A549 treated with CpdA at 1 μM for 4 hours (cell line): ENCODE data around the gene SLC12A3. TPM values are rescaled to one million over a fixed set of nuclear protein-coding genes. Genes with fewer than 3 reads are reported as not detected.

Experiments
- total RNA-seq: library from RNA; stranded (reverse); fragments of 200-300 nt; extraction: Qiagen RNA extraction; gene quantifications from 5 replicates; pipeline ENCODE4 v1.2.3, GENCODE V29; 2022; ENCODE audit warnings: low read depth

Gene SLC12A3, protein sequence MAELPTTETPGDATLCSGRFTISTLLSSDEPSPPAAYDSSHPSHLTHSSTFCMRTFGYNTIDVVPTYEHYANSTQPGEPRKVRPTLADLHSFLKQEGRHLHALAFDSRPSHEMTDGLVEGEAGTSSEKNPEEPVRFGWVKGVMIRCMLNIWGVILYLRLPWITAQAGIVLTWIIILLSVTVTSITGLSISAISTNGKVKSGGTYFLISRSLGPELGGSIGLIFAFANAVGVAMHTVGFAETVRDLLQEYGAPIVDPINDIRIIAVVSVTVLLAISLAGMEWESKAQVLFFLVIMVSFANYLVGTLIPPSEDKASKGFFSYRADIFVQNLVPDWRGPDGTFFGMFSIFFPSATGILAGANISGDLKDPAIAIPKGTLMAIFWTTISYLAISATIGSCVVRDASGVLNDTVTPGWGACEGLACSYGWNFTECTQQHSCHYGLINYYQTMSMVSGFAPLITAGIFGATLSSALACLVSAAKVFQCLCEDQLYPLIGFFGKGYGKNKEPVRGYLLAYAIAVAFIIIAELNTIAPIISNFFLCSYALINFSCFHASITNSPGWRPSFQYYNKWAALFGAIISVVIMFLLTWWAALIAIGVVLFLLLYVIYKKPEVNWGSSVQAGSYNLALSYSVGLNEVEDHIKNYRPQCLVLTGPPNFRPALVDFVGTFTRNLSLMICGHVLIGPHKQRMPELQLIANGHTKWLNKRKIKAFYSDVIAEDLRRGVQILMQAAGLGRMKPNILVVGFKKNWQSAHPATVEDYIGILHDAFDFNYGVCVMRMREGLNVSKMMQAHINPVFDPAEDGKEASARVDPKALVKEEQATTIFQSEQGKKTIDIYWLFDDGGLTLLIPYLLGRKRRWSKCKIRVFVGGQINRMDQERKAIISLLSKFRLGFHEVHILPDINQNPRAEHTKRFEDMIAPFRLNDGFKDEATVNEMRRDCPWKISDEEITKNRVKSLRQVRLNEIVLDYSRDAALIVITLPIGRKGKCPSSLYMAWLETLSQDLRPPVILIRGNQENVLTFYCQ
- not detected in 5 replicates for total RNA-seq

DNA sequence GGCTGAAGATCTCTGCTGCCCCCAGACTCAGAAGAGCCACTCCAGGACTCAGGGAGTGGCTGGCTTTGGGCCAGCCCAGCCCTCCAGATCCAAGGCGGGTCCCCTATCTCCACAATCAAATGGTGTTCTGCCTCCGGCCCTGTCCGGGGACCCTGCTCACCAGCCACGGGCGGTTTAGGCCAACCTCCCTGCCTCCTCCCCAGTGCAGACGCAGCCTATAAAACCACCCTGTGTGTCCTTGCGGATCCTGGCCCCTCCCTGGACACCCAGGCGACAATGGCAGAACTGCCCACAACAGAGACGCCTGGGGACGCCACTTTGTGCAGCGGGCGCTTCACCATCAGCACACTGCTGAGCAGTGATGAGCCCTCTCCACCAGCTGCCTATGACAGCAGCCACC lies at the start of gene SLC12A3:
SLC12A3 (plus strand) TSS at position 248 of the 400 bp plus-strand sequence; CDS start at position 277, 29 bp downstream.

DNA sequence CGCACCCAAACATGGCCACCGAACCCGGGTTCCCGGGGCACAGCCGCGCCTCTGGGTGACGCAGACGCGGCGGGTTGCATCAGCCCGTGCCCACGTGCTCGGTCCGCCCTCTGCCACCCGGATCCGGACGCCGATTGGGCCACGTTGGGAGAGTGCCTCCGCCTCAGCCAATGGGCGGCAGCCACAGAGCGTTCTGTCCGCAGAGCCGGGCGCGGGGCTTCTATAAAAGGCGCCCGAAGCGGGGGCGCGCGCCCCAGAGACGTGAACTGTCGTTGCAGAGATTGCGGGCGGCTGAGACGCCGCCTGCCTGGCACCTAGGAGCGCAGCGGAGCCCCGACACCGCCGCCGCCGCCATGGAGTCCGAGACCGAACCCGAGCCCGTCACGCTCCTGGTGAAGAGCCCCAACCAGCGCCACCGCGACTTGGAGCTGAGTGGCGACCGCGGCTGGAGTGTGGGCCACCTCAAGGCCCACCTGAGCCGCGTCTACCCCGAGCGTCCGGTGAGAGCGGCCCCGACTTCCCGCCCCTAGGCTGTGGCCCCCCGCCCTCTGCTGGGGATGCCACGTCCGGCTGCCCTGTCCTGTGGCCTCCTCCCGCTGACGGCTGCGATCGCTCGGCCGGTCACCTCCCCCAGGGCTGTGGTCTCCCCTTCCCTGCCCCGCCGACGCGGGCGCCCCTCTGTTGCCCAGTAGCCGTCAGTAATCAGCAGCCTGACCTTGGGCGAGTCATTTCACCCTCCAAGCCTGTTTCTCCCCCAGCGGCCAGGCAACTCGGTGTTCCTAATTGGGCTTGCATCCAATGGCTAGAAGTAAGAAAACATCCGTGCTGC lies 67.1 kb downstream of the SLC12A3 start, which contains the start of gene HERPUD1:
HERPUD1 (plus strand) TSS at position 251 of the 829 bp plus-strand sequence; CDS start at position 354, 103 bp downstream.

DNA sequence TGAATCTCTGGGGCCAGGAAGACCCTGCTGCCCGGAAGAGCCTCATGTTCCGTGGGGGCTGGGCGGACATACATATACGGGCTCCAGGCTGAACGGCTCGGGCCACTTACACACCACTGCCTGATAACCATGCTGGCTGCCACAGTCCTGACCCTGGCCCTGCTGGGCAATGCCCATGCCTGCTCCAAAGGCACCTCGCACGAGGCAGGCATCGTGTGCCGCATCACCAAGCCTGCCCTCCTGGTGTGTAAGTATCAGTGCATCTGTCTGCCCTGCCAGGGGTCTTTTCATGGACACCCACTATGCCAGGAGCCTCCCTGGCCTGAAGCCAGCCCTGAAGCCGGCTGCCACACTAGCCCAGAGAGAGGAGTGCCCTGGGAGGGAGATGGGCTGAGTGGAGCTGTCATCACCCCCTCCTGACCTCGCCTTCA lies 96.9 kb downstream of the SLC12A3 start, which contains the start of gene CETP:
CETP (plus strand) TSS at position 100 of the 431 bp plus-strand sequence; CDS start at position 130, 30 bp downstream.

Other genes with a start within 250 kb of the SLC12A3 start
- 0.80 TPM in 1 of 5 replicates, not detected in the others for gene MT1E, start 239.4 kb upstream of the SLC12A3 start, total RNA-seq
- not detected in 5 replicates for gene MT1M, start 232.5 kb upstream of the SLC12A3 start, total RNA-seq
- gene MT1A, start 226.5 kb upstream of the SLC12A3 start, total RNA-seq, result 11.0 to 18.4 TPM (median 16.2 TPM) in 5 replicates
- not detected in 5 replicates for gene MT1B, start 213.3 kb upstream of the SLC12A3 start, total RNA-seq
- 7.8 to 18.7 TPM (median 12.3 TPM) in 5 replicates for gene MT1F, start 207.2 kb upstream of the SLC12A3 start, total RNA-seq
- not detected in 5 replicates for gene MT1G, start 197.1 kb upstream of the SLC12A3 start, total RNA-seq
- gene MT1H, start 195.4 kb upstream of the SLC12A3 start, total RNA-seq, result not detected in 5 replicates
- gene MT1X, start 182.7 kb upstream of the SLC12A3 start, total RNA-seq, result 152 to 245 TPM (median 180 TPM) in 5 replicates
- gene NUP93, start 135.1 kb upstream of the SLC12A3 start, total RNA-seq, result 80.5 to 105 TPM (median 103 TPM) in 5 replicates
- gene HERPUD1, start 66.9 kb downstream of the SLC12A3 start, total RNA-seq, result 105 to 181 TPM (median 127 TPM) in 5 replicates
- not detected in 5 replicates for gene CETP, start 96.7 kb downstream of the SLC12A3 start, total RNA-seq
- gene NLRC5, start 124.3 kb downstream of the SLC12A3 start, total RNA-seq, result 3.3 to 6.9 TPM (median 4.1 TPM) in 5 replicates
- gene CPNE2, start 227.4 kb downstream of the SLC12A3 start, total RNA-seq, result 37.0 to 47.1 TPM (median 43.3 TPM) in 5 replicates